PFSK-1 (cell line): ENCODE measurements around the gene CD63.

Experiments
- FOXP2 ChIP-seq: optimal IDR thresholded peaks from 2 replicates; pipeline ENCODE3; 2011; ENCODE audit warnings: borderline replicate concordance, control low read depth, inconsistent platforms; ENCODE audit not compliant: insufficient read depth; ENCODE audit errors: extremely low read length, extremely low read depth
- POLR2AphosphoS5 ChIP-seq: IDR thresholded peaks from 2 replicates; pipeline ENCODE4 v1.6.1; 2012; ENCODE audit warnings: low read depth, mild to moderate bottlenecking, control low read depth, low read length, moderate library complexity
- REST ChIP-seq, 2 experiments: IDR thresholded peaks; 2 replicates each; pipeline versions ENCODE4 v1.6.1 to v1.8.0; 2011 to 2012; ENCODE audit warnings: low read depth in 2 of 2, low read length in 2 of 2, control low read depth in 1 of 2, inconsistent platforms in 1 of 2, mild to moderate bottlenecking in 1 of 2, moderate library complexity in 1 of 2; ENCODE audit not compliant: insufficient read depth in 1 of 2
- SIN3A ChIP-seq: IDR thresholded peaks from 2 replicates; pipeline ENCODE4 v1.6.1; 2012; ENCODE audit warnings: mild to moderate bottlenecking, low read length, moderate library complexity, borderline replicate concordance; ENCODE audit not compliant: insufficient read depth
- TAF1 ChIP-seq: IDR thresholded peaks from 2 replicates; pipeline ENCODE4 v1.6.1; 2012; ENCODE audit warnings: low read length, control low read depth, borderline replicate concordance; ENCODE audit not compliant: insufficient read depth

DNA sequence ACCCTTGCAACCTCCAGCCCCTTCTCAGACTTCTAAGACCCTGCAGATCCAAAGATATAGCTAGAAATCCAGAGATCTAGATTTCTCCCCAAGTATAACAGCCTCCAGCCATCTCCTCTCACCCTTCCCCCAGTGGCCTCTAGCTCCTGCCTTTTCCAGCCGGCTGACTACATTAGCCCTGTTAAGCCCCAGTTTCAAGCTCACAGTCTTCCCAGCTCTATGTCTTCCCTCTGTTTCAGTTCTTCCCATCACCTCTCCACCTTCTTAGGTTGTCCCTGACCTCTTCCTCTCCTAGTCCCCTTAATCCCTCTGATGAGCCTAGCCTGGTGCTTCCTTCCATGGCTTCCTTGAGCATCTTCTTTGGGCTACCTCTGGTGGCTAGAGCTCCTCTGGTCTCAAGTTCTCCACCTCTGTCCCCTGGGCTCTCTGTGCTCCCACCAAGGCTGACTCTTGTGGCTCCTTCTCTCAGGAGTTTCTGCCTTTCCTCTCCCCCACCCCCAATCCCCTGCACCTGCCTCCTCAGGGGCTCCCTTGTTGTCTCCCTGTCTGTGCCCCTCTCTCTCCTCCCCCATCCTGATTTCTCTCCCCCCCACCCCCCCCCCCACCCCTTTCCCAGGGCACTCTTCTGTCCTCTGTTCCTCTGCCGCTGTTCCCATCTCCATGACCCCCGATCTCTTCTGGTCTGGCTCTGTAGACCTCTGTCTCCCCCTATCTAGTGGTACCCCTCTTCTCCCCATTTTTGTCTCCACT is 13.3 kb upstream of the CD63 start:
- TF ChIP-seq POLR2AphosphoS5 (no peak), REST (IDR thresholded peaks at IDR 0.05; ENCODE audit: insufficient read depth in 1 of 2, low read depth in 2 of 2, low read length in 2 of 2) (no peak), SIN3A (no peak), TAF1 (no peak), FOXP2 (no peak)
